HEK293 (cell line): ENCODE results near the gene ATF6.

Experiments
- CTCF ChIA-PET: fragments of 350-600 bp; formaldehyde crosslinking; extraction: SDS; loops from one replicate; lab custom pipeline; 2021; ENCODE audit warnings: antibody characterized with exemption; lab: Yijun Ruan, JAX
- POLR2A ChIA-PET: fragments of 300-600 bp; formaldehyde crosslinking; extraction: SDS; loops from one replicate; lab custom pipeline; 2020; ENCODE audit warnings: antibody characterized with exemption, inconsistent platforms; lab: Yijun Ruan, JAX
- H3K27ac ChIP-seq: fragments of 200-500 bp; sonication (Bioruptor generic); 2 replicates; pipeline ENCODE4 v1.5.1; 2014; ENCODE audit warnings: low read depth, low read length, control low read depth, inconsistent platforms; ENCODE audit errors: extremely low read depth
- H3K36me3 ChIP-seq, 2 experiments: fragments of 200-500 bp in 1 of 2; sonication (Bioruptor generic) in 1 of 2; 1 replicate in 1 of 2; 2 replicates in 1 of 2; pipeline ENCODE4 v1.5.1; 2014 to 2017; ENCODE audit warnings: inconsistent platforms in 2 of 2, low read length in 2 of 2; ENCODE audit not compliant: control insufficient read depth in 2 of 2, insufficient read depth in 1 of 2
- H3K4me1 ChIP-seq: fragments of 200-500 bp; sonication (Bioruptor generic); 2 replicates; pipeline ENCODE4 v1.5.1; 2014; ENCODE audit warnings: mild to moderate bottlenecking, low read length, inconsistent platforms; ENCODE audit not compliant: control insufficient read depth, insufficient read depth
- H3K4me3 ChIP-seq: 2 replicates; pipeline ENCODE4 v1.5.1; 2011; ENCODE audit warnings: low read depth, mild to moderate bottlenecking, control low read depth, low read length, moderate library complexity
- H3K9me3 ChIP-seq: fragments of 200-500 bp; sonication (Bioruptor generic); 2 replicates; pipeline ENCODE4 v1.5.1; 2014; ENCODE audit warnings: low read depth, low read length, inconsistent platforms; ENCODE audit not compliant: control insufficient read depth, insufficient read depth
- BCL11B ChIP-seq: fragments of 450-650 bp; formaldehyde crosslinking; IDR thresholded peaks from 2 replicates; pipeline ENCODE4 v1.5.1; 2016; ENCODE audit warnings: low read depth, missing biosample characterization, missing genetic modification characterization
- HOXC10 ChIP-seq: sonication (generic); formaldehyde crosslinking; IDR thresholded peaks from 2 replicates; pipeline ENCODE4 v1.8.1; 2023; ENCODE audit warnings: mild to moderate bottlenecking, missing genetic modification reagents
- TCF7L2 ChIP-seq: IDR thresholded peaks from 2 replicates; pipeline ENCODE4 v1.6.1; 2011; ENCODE audit warnings: low read depth, mild to moderate bottlenecking, inconsistent platforms, low read length, moderate library complexity, borderline replicate concordance
- YY1 ChIP-seq: fragments of 450-650 bp; formaldehyde crosslinking; IDR thresholded peaks from 2 replicates; pipeline ENCODE4 v1.5.1; 2018; ENCODE audit warnings: missing biosample characterization, missing genetic modification characterization
- ZBTB17 ChIP-seq: fragments of 450-650 bp; formaldehyde crosslinking; IDR thresholded peaks from 2 replicates; pipeline ENCODE4 v1.5.1; 2016; ENCODE audit warnings: missing biosample characterization, missing genetic modification characterization
- ZEB2 ChIP-seq: fragments of 450-650 bp; formaldehyde crosslinking; IDR thresholded peaks from 2 replicates; pipeline ENCODE4 v1.5.1; 2016; ENCODE audit warnings: missing biosample characterization, missing genetic modification characterization
- ZFP37 ChIP-seq: fragments of 450-650 bp; formaldehyde crosslinking; IDR thresholded peaks from 2 replicates; pipeline ENCODE4 v1.5.1; 2016; ENCODE audit warnings: missing biosample characterization, missing genetic modification characterization
- ZNF211 ChIP-seq: fragments of 450-650 bp; formaldehyde crosslinking; IDR thresholded peaks from 2 replicates; pipeline ENCODE4 v1.5.1; 2016; ENCODE audit warnings: low read depth, missing biosample characterization, missing genetic modification characterization
- ZNF221 ChIP-seq: fragments of 450-650 bp; formaldehyde crosslinking; IDR thresholded peaks from 2 replicates; pipeline ENCODE4 v1.5.1; 2017; ENCODE audit warnings: missing biosample characterization, missing genetic modification characterization, borderline replicate concordance
- ZNF223 ChIP-seq: fragments of 450-650 bp; formaldehyde crosslinking; IDR thresholded peaks from 2 replicates; pipeline ENCODE4 v1.5.1; 2016; ENCODE audit warnings: missing biosample characterization, missing genetic modification characterization
- ZNF23 ChIP-seq: fragments of 450-650 bp; formaldehyde crosslinking; IDR thresholded peaks from 2 replicates; pipeline ENCODE4 v1.5.1; 2016; ENCODE audit warnings: missing biosample characterization, missing genetic modification characterization, borderline replicate concordance
- ZNF274 ChIP-seq, 2 experiments: fragments of 200-500 bp in 1 of 2; fragments of 450-650 bp in 1 of 2; sonication (Bioruptor generic) in 1 of 2; formaldehyde crosslinking in 1 of 2; IDR thresholded peaks; 2 replicates each; pipeline versions ENCODE4 v1.5.1 to v1.6.1; 2014 to 2016; ENCODE audit warnings: borderline replicate concordance in 1 of 2, inconsistent platforms in 1 of 2, low read length in 1 of 2, missing biosample characterization in 1 of 2, missing genetic modification characterization in 1 of 2
- ZNF423 ChIP-seq: fragments of 450-650 bp; formaldehyde crosslinking; IDR thresholded peaks from 2 replicates; pipeline ENCODE4 v1.5.1; 2016; ENCODE audit warnings: missing biosample characterization, missing genetic modification characterization
- ZNF548 ChIP-seq: fragments of 450-650 bp; formaldehyde crosslinking; IDR thresholded peaks from 2 replicates; pipeline ENCODE4 v1.5.1; 2016; ENCODE audit warnings: missing biosample characterization, missing genetic modification characterization
- ZNF549 ChIP-seq: fragments of 450-650 bp; IDR thresholded peaks from 2 replicates; pipeline ENCODE4 v1.5.1; 2018; ENCODE audit warnings: missing biosample characterization, missing genetic modification characterization, mild to moderate bottlenecking, inconsistent platforms, moderate library complexity
- ZNF596 ChIP-seq: fragments of 450-650 bp; IDR thresholded peaks from 2 replicates; pipeline ENCODE4 v1.5.0; 2018; ENCODE audit warnings: missing biosample characterization, mild to moderate bottlenecking, missing genetic modification characterization, moderate library complexity
- ZNF623 ChIP-seq: fragments of 450-650 bp; formaldehyde crosslinking; IDR thresholded peaks from 2 replicates; pipeline ENCODE4 v1.5.1; 2016; ENCODE audit warnings: missing biosample characterization, missing genetic modification characterization
- ZNF768 ChIP-seq: fragments of 450-650 bp; formaldehyde crosslinking; IDR thresholded peaks from 2 replicates; pipeline ENCODE4 v1.5.1; 2018; ENCODE audit warnings: missing biosample characterization, mild to moderate bottlenecking, missing genetic modification characterization
- ZNF830 ChIP-seq: fragments of 450-650 bp; IDR thresholded peaks from 2 replicates; pipeline ENCODE4 v1.5.0; 2018; ENCODE audit warnings: missing biosample characterization, missing genetic modification characterization, low read depth, mild to moderate bottlenecking, moderate library complexity
- TF ChIP-seq, protein P1 (sequence below): fragments of 450-650 bp; formaldehyde crosslinking; IDR thresholded peaks from 2 replicates; pipeline ENCODE4 v1.5.1; 2016; ENCODE audit warnings: missing biosample characterization, missing genetic modification characterization
- TF ChIP-seq, protein P2 (sequence below): fragments of 450-650 bp; formaldehyde crosslinking; IDR thresholded peaks from 2 replicates; pipeline ENCODE4 v1.5.1; 2017; ENCODE audit warnings: missing biosample characterization, missing genetic modification characterization
- TF ChIP-seq, protein P3 (sequence below): fragments of 450-650 bp; formaldehyde crosslinking; IDR thresholded peaks from 2 replicates; pipeline ENCODE4 v1.5.1; 2016; ENCODE audit warnings: missing biosample characterization, missing genetic modification characterization
- TF ChIP-seq, protein P4 (sequence below): fragments of 450-650 bp; IDR thresholded peaks from 2 replicates; pipeline ENCODE4 v1.5.1; 2018; ENCODE audit warnings: missing biosample characterization, missing genetic modification characterization

Gene ATF6

DNA sequence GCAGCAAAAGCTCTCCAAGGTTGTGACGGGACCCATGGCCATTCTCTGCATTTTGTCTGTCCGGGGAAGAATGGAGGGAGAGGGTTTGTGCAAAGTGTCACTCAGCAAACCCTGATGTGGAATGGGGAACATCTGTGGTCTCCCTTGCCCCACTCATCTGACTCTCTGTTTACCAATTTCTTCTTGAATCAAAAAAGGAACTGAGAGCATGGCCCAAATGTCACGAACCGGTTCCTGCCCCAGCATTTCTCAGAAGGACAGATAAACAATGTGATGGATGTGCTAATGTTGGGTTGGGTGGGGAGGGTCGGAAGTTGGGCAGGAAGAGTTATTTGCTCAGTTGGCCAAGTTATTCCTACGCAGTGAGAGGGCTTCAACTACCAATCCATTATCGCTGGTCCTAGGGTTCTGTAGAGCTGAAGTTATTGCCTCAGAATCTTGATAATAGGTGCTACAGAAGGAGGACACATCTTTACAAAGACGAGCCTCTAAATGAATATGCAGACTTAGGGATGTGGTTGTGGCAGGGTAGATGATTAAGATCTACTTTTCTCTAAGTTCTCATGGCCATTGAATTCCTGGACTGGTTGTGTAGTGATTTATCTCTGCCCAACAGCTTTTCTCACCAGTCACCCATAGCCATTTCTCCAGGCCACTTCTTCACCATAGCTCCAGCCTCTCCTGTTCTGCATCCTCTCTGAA lies 26.1 kb upstream of the ATF6 start:
- Histone ChIP-seq H3K27ac (no peak overlapping the region), H3K4me1 (no peaks in the 10 kb centered on the region), H3K4me3 (no peak overlapping the region), H3K9me3 (no peaks in the 10 kb centered on the region), H3K36me3 (no peaks in the 10 kb centered on the region)
- ChIA-PET POLR2A (interaction anchor here (3.6 kb wide), 1 partner anchor 10 kb away, joined by 10 read pairs; the partner anchor contains the start of gene DUSP12), CTCF (interaction anchor here (0.6 to 7.3 kb wide), 11 partner anchors 8 to 478 kb away, joined by 3 to 58 read pairs (median 5); no protein-coding TSS in a partner anchor)
- TF ChIP-seq ZNF274 (IDR thresholded peaks at IDR 0.05; ENCODE audit: low read length) (no peak), ZNF274 (tag by site-specific recombination; IDR thresholded peaks at IDR 0.05; ENCODE audit: borderline replicate concordance) (no peak), ZNF223 (no peak), ZNF211 (tag by site-specific recombination) (no peak), ZEB2 (tag by site-specific recombination) (no peak), ZNF623 (tag by site-specific recombination) (no peak), ZNF549 (no peak), HOXC10 (no peak), ZNF423 (tag by site-specific recombination) (no peak), ZNF596 (tag by site-specific recombination) (no peak), TCF7L2 (no peak), ZNF768 (no peak), ZNF221 (tag by site-specific recombination) (no peak), ZNF23 (tag by site-specific recombination) (no peak), ZBTB17 (tag by site-specific recombination) (no peak), BCL11B (tag by site-specific recombination) (no peak)
- TF ChIP-seq, protein P1, sequence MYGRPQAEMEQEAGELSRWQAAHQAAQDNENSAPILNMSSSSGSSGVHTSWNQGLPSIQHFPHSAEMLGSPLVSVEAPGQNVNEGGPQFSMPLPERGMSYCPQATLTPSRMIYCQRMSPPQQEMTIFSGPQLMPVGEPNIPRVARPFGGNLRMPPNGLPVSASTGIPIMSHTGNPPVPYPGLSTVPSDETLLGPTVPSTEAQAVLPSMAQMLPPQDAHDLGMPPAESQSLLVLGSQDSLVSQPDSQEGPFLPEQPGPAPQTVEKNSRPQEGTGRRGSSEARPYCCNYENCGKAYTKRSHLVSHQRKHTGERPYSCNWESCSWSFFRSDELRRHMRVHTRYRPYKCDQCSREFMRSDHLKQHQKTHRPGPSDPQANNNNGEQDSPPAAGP (tag by site-specific recombination), result no peak
- TF ChIP-seq, protein P2, sequence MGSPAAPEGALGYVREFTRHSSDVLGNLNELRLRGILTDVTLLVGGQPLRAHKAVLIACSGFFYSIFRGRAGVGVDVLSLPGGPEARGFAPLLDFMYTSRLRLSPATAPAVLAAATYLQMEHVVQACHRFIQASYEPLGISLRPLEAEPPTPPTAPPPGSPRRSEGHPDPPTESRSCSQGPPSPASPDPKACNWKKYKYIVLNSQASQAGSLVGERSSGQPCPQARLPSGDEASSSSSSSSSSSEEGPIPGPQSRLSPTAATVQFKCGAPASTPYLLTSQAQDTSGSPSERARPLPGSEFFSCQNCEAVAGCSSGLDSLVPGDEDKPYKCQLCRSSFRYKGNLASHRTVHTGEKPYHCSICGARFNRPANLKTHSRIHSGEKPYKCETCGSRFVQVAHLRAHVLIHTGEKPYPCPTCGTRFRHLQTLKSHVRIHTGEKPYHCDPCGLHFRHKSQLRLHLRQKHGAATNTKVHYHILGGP (tag by site-specific recombination), result no peak

DNA sequence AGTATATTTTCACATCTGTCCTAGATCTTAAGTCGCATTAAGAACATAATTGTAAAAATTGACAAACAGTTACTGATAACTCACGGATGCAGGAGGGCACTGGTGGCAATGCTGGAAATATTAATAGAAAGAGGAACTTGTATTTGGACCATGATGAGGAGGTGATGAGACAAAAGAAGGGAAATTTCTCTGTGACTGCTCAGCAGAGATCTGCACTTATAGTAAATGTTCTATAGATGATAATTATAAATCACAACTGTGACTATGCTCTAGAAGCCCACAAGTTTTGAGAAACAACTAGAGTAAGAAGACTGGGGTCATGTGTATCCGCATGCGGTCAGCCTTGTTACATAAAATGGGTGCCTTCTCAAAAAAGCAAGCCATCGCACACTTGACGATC lies 25.2 kb upstream of the ATF6 start:
- Histone ChIP-seq H3K36me3 (no peaks in the 10 kb centered on the region), H3K4me3 (no peak overlapping the region), H3K4me1 (no peaks in the 10 kb centered on the region), H3K27ac (no peak overlapping the region), H3K9me3 (no peaks in the 10 kb centered on the region)
- TF ChIP-seq, protein P3, sequence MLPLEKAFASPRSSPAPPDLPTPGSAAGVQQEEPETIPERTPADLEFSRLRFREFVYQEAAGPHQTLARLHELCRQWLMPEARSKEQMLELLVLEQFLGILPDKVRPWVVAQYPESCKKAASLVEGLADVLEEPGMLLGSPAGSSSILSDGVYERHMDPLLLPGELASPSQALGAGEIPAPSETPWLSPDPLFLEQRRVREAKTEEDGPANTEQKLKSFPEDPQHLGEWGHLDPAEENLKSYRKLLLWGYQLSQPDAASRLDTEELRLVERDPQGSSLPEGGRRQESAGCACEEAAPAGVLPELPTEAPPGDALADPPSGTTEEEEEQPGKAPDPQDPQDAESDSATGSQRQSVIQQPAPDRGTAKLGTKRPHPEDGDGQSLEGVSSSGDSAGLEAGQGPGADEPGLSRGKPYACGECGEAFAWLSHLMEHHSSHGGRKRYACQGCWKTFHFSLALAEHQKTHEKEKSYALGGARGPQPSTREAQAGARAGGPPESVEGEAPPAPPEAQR (tag by site-specific recombination), result no peak
- TF ChIP-seq ZNF549, result no peak
- TF ChIP-seq YY1 (tag by site-specific recombination), result no peak
- TF ChIP-seq ZNF623 (tag by site-specific recombination), result no peak
- no peak for TF ChIP-seq ZNF830 (tag by site-specific recombination)
- TF ChIP-seq, protein P4, sequence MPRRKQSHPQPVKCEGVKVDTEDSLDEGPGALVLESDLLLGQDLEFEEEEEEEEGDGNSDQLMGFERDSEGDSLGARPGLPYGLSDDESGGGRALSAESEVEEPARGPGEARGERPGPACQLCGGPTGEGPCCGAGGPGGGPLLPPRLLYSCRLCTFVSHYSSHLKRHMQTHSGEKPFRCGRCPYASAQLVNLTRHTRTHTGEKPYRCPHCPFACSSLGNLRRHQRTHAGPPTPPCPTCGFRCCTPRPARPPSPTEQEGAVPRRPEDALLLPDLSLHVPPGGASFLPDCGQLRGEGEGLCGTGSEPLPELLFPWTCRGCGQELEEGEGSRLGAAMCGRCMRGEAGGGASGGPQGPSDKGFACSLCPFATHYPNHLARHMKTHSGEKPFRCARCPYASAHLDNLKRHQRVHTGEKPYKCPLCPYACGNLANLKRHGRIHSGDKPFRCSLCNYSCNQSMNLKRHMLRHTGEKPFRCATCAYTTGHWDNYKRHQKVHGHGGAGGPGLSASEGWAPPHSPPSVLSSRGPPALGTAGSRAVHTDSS (tag by site-specific recombination), result no peak
- TF ChIP-seq ZNF596 (tag by site-specific recombination), result no peak
- TF ChIP-seq ZNF548 (tag by site-specific recombination), result no peak
- TF ChIP-seq ZFP37 (tag by site-specific recombination), result no peak
- no peak for TF ChIP-seq BCL11B (tag by site-specific recombination)
- POLR2A ChIA-PET, result no interaction called here
- CTCF ChIA-PET, result interaction anchor here (0.7 to 7.3 kb wide), 21 partner anchors 9 to 1255 kb away, joined by 3 to 58 read pairs (median 3); partner anchors contain the start of gene DUSP12
